ENCODE measurements around the gene EHMT1.
"Not testable (repeated sequence)": the region's sequence is repeated elsewhere in the genome, so short reads cannot be mapped to it uniquely, and the experiment has no call there.

EHMT1 gene

DNA sequence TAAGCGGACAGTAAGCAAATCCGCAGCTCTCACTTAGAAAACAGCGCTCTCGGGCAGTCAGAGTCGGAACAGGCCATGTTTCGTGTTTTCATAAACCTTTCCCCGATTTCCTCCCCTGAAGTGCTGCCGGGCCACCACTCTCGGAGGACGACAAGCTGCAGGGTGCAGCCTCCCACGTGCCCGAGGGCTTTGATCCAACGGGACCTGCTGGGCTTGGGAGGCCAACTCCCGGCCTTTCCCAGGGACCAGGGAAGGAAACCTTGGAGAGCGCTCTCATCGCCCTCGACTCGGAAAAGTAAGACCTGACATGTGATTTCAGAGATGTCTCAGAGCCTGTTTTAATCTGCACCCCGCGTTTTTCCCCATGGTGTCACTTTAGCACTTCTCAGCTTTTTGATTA lies 159.0 kb downstream of the EHMT1 start:
- DNase-seq (ENCODE audit: insufficient read length, low spot score) (no peak), FAIRE-seq (no peak)

DNA sequence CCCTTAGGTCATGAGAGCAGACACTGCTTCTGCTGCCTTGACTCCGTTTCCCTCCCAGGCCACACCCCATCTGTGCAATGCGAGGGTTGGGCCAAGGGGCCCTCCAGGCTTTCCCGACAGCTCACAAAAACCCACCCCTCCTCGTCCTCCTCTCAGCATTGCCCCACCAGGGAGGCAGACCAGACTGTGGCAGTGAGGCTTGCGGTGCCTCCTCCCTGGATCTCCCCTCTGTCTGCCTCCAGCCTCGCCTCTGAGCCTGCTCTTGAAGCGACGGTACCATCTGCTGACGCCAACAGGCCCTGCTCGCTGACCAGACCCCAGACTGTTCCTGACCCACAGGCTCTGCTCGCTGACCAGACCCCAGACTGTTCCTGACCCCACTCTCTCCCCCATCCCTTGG lies 159.5 kb downstream of the EHMT1 start:
- FAIRE-seq, result no peak
- no peak for DNase-seq (ENCODE audit: insufficient read length, low spot score)

DNA sequence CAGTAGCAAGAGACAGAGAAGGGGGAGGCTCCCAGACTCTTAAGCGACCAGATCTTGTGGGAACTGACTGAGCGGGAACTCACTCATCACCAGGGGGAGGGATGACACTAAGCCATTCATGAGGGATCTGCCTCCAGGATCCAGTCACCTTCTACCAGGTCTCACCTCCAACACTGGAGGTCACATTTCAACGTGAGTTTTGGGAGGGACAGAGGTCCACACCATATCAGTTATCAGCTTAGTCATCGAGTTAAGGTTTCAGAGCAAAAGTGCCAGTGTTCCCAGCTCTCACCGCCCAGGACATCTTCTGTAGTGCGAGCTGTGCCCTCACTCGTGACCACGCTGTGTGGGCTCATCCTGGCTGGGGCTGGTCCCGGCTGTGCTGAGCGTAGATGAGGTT lies 160.1 kb downstream of the EHMT1 start:
- DNase-seq (ENCODE audit: insufficient read length, low spot score) (no peak), FAIRE-seq (no peak)

GRCh38 chr9:137780031-137780430 lies 161.2 kb downstream of the EHMT1 start:
- DNase-seq (ENCODE audit: insufficient read length, low spot score); FAIRE-seq: not testable (repeated sequence)

DNA sequence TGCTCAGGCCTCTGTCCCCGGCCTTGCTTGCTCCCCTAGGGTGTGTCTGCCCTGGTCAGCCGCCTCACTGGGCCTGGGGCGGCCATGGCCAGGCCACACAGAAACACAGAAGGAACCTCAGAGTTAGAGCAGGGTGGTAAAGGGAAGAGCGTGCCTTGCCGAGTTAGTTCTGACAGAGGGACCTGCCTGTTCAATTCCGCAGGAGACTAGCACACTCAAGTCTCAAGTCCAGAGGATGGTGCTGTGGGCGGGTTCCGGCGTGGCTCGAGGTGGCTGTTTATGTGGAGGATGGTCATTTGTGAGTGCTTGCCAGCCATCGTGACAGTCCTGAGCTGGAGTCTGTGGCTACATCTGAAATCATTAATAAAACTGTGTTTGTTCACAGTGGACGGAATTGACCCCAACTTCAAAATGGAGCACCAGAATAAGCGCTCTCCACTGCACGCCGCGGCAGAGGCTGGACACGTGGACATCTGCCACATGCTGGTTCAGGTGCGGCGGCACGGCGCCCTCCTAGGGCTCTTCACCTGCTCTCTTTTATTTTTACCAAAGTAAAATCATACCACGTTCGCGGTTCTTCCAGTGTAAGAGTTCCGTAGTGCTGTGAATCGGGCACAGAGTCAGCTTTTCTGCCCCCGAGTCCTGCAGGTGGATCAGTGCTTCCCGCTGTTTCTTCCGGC lies 163.2 kb downstream of the EHMT1 start:
- FAIRE-seq (no peak), DNase-seq (ENCODE audit: insufficient read length, low spot score) (no peak)

DNA sequence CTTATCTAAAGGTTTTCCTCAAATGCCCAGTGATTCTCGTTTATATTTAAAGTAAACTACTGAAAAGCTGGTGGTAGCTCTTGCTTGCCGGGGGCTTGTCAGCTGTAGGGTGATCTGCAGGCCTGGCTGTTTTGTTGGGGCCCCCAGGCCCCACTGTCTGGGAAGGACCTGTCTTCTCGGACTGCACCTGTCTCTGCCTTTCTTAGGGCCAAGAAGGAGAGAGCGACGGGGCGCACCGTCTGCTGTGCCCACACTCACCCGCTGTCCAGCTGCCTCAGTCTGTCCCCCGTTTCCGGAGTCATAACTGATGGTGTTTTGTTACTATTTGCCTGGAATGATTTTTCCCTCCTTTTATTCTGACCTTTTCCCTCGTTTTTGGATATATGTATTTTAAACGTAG lies 164.7 kb downstream of the EHMT1 start:
- FAIRE-seq (no peak), DNase-seq (ENCODE audit: insufficient read length, low spot score) (no peak)

DNA sequence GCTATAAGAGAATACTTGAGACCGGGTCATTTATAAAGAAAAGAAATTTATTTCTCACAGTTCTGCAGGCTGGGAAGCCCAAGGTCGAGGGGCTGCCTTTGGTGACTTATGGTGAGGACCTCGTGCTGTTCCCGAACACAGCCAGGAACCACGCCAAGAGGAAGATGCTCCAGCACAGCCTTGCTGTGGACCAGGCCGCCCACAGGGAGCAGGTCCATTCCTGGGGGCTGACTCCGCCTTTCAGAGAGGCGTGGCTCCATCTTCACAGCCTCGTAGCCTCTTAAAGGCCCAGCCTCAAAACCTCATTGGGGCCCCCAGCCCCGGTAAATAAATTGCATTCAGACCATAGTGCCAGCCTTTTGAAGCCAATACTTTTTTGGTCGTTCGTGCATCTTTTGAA lies 165.2 kb downstream of the EHMT1 start:
- FAIRE-seq (no peak), DNase-seq (ENCODE audit: insufficient read length, low spot score) (no peak)

DNA sequence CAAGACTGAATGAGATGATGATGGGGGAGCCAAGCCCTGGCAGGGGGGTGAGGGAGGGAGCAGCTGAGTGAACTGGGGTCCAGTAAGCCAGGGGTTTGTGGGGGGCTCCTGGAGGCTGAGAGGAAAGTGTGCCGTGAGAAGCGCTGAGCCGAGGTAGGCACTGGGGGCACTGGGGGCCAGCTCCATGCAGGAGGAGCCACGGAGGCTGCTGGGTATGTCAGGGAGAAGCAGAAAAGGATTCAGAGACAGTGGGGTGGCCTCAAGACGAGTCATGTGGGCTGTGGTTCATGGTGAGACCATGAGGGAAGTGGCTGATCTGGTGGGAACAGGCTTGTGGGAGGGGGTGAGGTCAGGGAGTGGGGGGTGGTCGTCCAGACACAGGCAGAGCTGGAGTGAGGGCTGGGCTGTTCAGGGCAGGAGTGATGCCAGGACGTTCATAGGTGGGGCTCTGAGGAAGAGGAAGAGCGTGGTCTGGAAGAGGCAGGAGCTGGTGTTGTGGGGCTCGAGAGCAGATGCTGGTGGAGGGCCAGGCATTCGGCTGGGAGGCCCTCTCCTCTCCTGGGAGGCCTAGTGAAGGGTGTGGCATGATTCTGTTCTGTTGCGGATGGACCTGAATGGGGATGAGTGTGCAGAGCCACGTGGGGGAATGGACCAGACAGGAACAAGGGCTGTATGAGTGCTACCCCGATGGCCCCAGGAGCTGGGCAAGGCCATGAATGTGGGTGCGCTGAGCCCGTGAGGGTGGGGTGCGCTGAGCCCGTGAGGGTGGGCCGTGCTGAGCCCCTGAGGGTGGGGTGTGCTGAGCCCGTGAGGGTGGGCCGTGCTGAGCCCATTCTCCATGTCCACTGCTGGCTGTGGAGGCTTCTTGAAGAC lies 166.1 kb downstream of the EHMT1 start:
- no peak for DNase-seq (ENCODE audit: insufficient read length, low spot score)
- no peak for FAIRE-seq

GRCh38 chr9:137785704-137786161 lies 166.9 kb downstream of the EHMT1 start:
- DNase-seq (ENCODE audit: insufficient read length, low spot score) (no peak), FAIRE-seq (no peak)

DNA sequence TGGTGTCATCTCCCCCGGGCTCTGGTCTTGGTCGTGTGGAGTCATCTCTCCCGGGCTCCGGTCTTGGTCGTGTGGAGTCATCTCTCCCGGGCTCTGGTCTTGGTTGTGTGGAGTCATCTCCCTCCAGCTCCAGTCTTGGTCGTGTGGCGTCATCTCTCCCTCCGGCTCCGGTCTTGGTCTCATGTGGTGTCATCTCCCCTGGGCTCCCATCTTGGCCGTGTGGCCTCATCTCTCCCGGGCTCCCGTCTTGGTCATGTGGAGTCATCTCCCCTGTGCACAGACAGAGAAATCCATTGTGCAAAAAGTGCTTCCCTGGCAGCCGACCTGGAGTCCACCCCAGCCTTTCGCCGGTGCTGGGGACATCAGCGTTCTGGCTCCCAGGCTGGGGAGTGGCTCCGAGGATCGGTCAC lies 167.7 kb downstream of the EHMT1 start:
- no peak for DNase-seq (ENCODE audit: insufficient read length, low spot score)
- FAIRE-seq, result no peak

DNA sequence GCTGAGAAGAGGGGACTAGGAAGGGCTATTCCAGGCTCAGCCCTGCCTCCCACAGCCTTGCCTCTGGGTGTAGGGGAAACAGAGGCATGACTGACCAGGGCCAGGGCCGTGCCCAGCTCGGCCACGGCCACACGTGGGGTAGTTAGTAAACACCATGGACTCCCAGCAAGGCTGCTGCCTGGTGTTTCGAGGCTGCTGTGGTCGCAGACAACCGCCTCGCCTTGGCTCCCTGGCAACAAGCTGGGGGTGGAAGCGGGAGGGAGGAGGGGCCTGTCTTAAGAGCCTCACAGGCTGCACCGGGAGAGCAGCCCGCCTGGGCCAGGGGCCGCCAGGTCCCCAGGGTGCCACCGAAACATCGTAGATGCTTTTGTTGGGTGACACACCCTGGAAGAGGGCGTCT lies 168.6 kb downstream of the EHMT1 start:
- FAIRE-seq (no peak), DNase-seq (ENCODE audit: insufficient read length, low spot score) (no peak)

- FAIRE-seq, result no peak
- DNase-seq (ENCODE audit: insufficient read length, low spot score), result no peak
Measured at GRCh38 chr9:137787786-137788505, 169.1 kb downstream of the EHMT1 start.

GRCh38 chr9:137788561-137789294 lies 169.9 kb downstream of the EHMT1 start:
- FAIRE-seq (no peak), DNase-seq (ENCODE audit: insufficient read length, low spot score) (no peak)

DNA sequence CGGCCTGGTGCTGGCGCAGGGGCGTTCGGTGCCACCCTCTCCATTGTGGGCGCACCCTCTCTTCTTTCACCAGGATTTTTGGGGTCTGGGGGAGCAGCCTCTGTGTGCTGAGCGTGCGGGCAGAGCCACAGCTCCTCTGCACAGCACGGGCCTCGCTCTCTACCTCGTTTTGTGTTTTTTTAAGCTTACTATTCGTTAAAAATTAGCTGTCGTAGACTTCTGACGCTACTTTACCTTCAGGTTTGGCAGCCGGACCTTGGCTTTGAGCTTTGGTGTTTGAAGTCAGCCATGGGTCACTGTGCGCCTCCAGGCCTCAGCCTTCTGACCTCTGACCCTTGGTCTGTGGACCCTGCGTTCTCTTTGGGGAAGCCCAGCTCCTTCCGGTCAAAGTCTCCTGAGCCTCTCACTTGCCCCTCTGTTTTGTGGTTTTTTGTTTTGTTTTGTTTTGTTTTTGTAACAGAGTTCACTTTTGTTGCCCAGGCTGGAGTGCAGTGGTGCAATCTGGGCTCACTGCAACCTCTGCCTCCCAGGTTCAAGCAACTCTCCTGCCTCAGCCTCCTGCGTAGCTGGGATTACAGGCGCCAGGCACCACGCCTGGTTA lies 170.6 kb downstream of the EHMT1 start:
- DNase-seq (ENCODE audit: insufficient read length, low spot score) (no peak), FAIRE-seq (no peak)

GRCh38 chr9:137791947-137792346 lies 173.1 kb downstream of the EHMT1 start:
- DNase-seq (ENCODE audit: insufficient read length, low spot score), result no peak
- no peak for FAIRE-seq

DNA sequence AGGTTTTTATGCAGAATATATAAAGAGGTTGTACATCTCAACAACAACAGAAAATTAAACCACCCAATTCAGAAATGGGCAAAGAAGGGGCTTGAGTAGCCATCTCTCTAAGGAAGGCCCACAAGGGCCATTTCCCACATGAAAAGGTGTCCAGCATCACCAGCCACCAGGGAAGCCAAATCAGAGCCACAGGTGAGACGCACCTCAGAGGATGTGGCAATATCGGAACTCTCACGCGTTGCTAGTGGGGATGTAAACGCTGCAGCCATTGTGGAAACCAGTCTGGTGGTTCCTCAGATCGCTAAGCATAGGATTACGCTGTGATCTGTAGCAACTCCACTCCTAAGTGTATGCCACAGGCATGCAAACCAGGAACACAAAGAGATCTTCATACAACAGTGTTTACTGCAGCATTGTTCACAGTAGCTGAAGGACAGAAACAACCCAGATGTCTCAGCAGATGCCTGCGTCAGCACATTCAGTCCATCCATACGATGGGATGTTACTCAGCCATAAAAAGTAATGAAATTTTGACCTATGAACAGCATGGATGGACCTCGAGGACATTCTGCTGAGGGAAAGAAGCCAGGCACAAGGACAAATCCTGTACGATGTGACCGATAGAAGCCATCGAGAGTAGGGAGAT lies 174.5 kb downstream of the EHMT1 start:
- DNase-seq (ENCODE audit: insufficient read length, low spot score) (no peak), FAIRE-seq (no peak)

DNA sequence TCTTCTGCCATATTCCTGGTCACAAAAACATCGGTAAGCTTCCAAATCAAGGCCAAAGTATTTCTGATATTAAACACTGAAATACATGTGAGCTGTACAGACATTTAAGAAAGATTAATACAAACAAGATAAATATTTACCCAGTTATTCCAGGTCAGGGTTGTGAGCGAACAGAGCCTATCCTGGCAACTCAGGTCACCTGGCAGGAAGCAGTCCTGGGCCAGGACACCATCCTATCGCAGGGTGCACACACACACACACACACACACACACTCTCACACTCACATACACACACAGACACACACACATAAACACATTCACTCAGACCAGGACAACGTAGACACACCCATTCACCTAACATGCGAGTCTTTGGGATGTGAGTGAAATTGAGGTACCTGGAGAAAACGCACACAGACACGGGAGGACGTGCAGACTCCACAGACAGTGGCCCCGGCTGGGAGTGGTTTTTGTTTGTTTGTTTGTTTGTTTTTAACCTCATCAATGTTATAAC lies 176.4 kb downstream of the EHMT1 start:
- FAIRE-seq (no peak), DNase-seq (ENCODE audit: insufficient read length, low spot score) (no peak)

GRCh38 chr9:137797206-137798120 lies 178.7 kb downstream of the EHMT1 start:
- FAIRE-seq (no peak), DNase-seq (ENCODE audit: insufficient read length, low spot score) (no peak)

DNA sequence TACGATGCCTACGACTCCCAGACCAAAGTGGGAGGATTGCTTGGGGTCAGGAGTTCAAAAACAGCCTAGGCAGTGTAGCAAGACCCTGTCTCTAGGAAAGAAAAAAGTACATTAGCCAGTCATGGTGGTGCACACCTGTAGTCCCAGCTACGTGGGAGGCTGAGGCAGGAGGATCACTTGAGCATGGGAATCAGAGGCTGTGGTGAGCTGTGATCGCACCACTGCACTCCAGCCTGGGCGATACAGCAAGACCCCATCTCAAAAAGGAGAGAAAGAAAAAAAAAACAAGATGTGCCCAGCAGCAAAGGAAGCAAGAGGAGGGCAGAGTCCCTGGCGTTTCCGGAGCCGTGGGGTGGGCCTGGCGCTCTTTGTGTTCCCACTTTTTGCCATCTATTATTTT lies 179.3 kb downstream of the EHMT1 start:
- FAIRE-seq, result no peak
- no peak for DNase-seq (ENCODE audit: insufficient read length, low spot score)
